Measurements from ENCODE around the gene IRAK2. TPM values are rescaled to one million over a fixed set of nuclear protein-coding genes. Genes with fewer than 3 reads are reported as not detected.

IRAK2 gene
- total and polyA plus RNA-seq, 10 donors: 1.4 to 11.8 (median 7.9) TPM

GRCh38 chr3:10240799-10241198 lies 76.1 kb downstream of the IRAK2 start:
- peaks cover 2 to 22% (median 19%) of the 10 kb centered on the region in 8 donors for H3K9me3 ChIP-seq
- H3K4me3 ChIP-seq: no peak overlapping the region
- intact Hi-C loops (cut with DNase I; ENCODE audit: low total_unique reads): no loop called here
- no peak for TF ChIP-seq CTCF (IDR thresholded peaks at IDR 0.05 in 8 of 11, conservative IDR thresholded peaks at IDR 0.05 in 3 of 11)
- TF ChIP-seq POLR2A (IDR thresholded peaks at IDR 0.05): no peak
- no peak for DNase-seq
- peak overlapping the region in 2 of 8 donors; percentile 46 to 71 for H3K27ac ChIP-seq
- peaks cover 0 to 36% (median 17%) of the 10 kb centered on the region in 6 donors for H3K4me1 ChIP-seq
- H3K27me3 ChIP-seq (replicated peaks in 1 of 7): no peaks in the 10 kb centered on the region
- 79 to 93% (median 86%) methylated on average over 6 of the region's 6 CpGs for whole genome bisulfite sequencing, 5 donors
- H3K36me3 ChIP-seq: peaks cover 0 to 73% (median 15%) of the 10 kb centered on the region in 6 donors

- WGBS, 5 donors: 61 to 69% (median 64%) methylated on average over 7 of the region's 7 CpGs
- intact Hi-C loops (cut with DNase I; ENCODE audit: low total_unique reads): no loop called here
Measured at GRCh38 chr3:10242182-10243065, 77.7 kb downstream of the IRAK2 start.

GRCh38 chr3:10244009-10244408 lies 79.3 kb downstream of the IRAK2 start:
- no peaks in the 10 kb centered on the region for H3K27me3 ChIP-seq (replicated peaks in 1 of 7)
- no peak for DNase-seq
- H3K36me3 ChIP-seq: peaks cover 0 to 48% (median 4%) of the 10 kb centered on the region in 6 donors
- no peak overlapping the region for H3K4me3 ChIP-seq
- peaks cover 4 to 41% (median 27%) of the 10 kb centered on the region in 6 donors for H3K4me1 ChIP-seq
- 60 to 90% (median 75%) methylated on average over 3 of the region's 3 CpGs for WGBS, 5 donors
- intact Hi-C loops (cut with DNase I; ENCODE audit: low total_unique reads): no loop called here
- no peak for TF ChIP-seq POLR2A (IDR thresholded peaks at IDR 0.05)
- peaks cover 2 to 29% (median 25%) of the 10 kb centered on the region in 8 donors for H3K9me3 ChIP-seq
- H3K27ac ChIP-seq: peak overlapping the region in 1 of 8 donors; percentile 69

More at GRCh38 chr3:10242182-10243065, 77.7 kb downstream of the IRAK2 start:
- Histone ChIP-seq H3K4me3 (no peak overlapping the region), H3K27me3 (replicated peaks in 1 of 7) (no peaks in the 10 kb centered on the region), H3K4me1 (peaks cover 3 to 39% (median 20%) of the 10 kb centered on the region in 6 donors), H3K36me3 (peaks cover 0 to 59% (median 10%) of the 10 kb centered on the region in 6 donors), H3K27ac (peak overlapping the region; percentile 22 to 76 (median 54)), H3K9me3 (peaks cover 2 to 29% (median 25%) of the 10 kb centered on the region in 8 donors)
- DNase-seq: no peak
- TF ChIP-seq POLR2A (IDR thresholded peaks at IDR 0.05) (no peak), POLR2AphosphoS5 (IDR thresholded peaks at IDR 0.05) (peak in 1 of 3 donors; percentile 53)

GRCh38 chr3:10245081-10245712 lies 80.5 kb downstream of the IRAK2 start:
- Histone ChIP-seq H3K36me3 (peaks cover 0 to 36% (median 0%) of the 10 kb centered on the region in 6 donors), H3K4me3 (no peak overlapping the region), H3K27ac (peak overlapping the region in 4 of 8 donors; percentile 8 to 69 (median 20)), H3K27me3 (replicated peaks in 1 of 7) (no peaks in the 10 kb centered on the region), H3K9me3 (peaks cover 2 to 29% (median 25%) of the 10 kb centered on the region in 8 donors), H3K4me1 (peaks cover 11 to 53% (median 39%) of the 10 kb centered on the region in 6 donors)
- TF ChIP-seq POLR2A (IDR thresholded peaks at IDR 0.05) (no peak), POLR2AphosphoS5 (IDR thresholded peaks at IDR 0.05) (no peak), CTCF (IDR thresholded peaks at IDR 0.05 in 8 of 11, conservative IDR thresholded peaks at IDR 0.05 in 3 of 11) (no peak)
- 81 to 93% (median 86%) methylated on average over 6 of the region's 6 CpGs for WGBS, 5 donors
- intact Hi-C loops (cut with DNase I; ENCODE audit: low total_unique reads): no loop called here
- DNase-seq: no peak
